ENCODE measurements around the gene RNF31.

DNA sequence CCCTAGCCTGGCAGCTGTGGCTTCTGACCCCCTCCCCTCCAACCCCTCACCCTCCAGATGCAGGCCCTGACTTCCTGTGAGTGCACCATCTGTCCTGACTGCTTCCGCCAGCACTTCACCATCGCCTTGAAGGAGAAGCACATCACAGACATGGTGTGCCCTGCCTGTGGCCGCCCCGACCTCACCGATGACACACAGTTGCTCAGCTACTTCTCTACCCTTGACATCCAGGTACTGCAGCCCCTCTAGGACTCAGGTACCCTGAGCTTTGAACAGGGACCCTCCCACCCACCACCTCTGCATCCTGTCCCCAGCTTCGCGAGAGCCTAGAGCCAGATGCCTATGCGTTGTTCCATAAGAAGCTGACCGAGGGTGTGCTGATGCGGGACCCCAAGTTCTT, 7.8 kb downstream of the RNF31 start:
- TF ChIP-seq BHLHE40 (IDR thresholded peaks at IDR 0.05; ENCODE audit: low read length): no peak
- TF ChIP-seq, protein P1, sequence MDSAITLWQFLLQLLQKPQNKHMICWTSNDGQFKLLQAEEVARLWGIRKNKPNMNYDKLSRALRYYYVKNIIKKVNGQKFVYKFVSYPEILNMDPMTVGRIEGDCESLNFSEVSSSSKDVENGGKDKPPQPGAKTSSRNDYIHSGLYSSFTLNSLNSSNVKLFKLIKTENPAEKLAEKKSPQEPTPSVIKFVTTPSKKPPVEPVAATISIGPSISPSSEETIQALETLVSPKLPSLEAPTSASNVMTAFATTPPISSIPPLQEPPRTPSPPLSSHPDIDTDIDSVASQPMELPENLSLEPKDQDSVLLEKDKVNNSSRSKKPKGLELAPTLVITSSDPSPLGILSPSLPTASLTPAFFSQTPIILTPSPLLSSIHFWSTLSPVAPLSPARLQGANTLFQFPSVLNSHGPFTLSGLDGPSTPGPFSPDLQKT (CRISPR knock-in tag; IDR thresholded peaks at IDR 0.05; ENCODE audit: borderline replicate concordance): no peak
- TF ChIP-seq PRPF4 (IDR thresholded peaks at IDR 0.05; ENCODE audit: low read depth, low read length, poor library complexity, severe bottlenecking): no peak
- TF ChIP-seq PAWR (CRISPR knock-in tag; IDR thresholded peaks at IDR 0.05; ENCODE audit: borderline replicate concordance): no peak
- no peak for TF ChIP-seq SP2 (CRISPR knock-in tag; IDR thresholded peaks at IDR 0.05)
- no peak for TF ChIP-seq SNAI1 (CRISPR knock-in tag; IDR thresholded peaks at IDR 0.05; ENCODE audit: borderline replicate concordance)
- TF ChIP-seq, protein P2, sequence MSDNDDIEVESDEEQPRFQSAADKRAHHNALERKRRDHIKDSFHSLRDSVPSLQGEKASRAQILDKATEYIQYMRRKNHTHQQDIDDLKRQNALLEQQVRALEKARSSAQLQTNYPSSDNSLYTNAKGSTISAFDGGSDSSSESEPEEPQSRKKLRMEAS (IDR thresholded peaks at IDR 0.05): no peak
- TF ChIP-seq EZH2 (conservative IDR thresholded peaks at IDR 0.05; ENCODE audit: low read depth, low read length): no peak
- no peak for TF ChIP-seq ZNF264 (CRISPR knock-in tag; IDR thresholded peaks at IDR 0.05)
- no peak for TF ChIP-seq MTF1 (CRISPR knock-in tag; IDR thresholded peaks at IDR 0.05)
- TF ChIP-seq NCOA1 (CRISPR knock-in tag; IDR thresholded peaks at IDR 0.05): no peak
- no peak for TF ChIP-seq MIER3 (CRISPR knock-in tag; IDR thresholded peaks at IDR 0.05; ENCODE audit: borderline replicate concordance)

All from HepG2 (cell line).